ENCODE data around the gene DISP3. TPM values are rescaled to one million over a fixed set of nuclear protein-coding genes. Genes with fewer than 3 reads are reported as not detected.

DISP3 gene
- total RNA-seq, 1 donor from 2014 or later = 0.42 TPM

DNA sequence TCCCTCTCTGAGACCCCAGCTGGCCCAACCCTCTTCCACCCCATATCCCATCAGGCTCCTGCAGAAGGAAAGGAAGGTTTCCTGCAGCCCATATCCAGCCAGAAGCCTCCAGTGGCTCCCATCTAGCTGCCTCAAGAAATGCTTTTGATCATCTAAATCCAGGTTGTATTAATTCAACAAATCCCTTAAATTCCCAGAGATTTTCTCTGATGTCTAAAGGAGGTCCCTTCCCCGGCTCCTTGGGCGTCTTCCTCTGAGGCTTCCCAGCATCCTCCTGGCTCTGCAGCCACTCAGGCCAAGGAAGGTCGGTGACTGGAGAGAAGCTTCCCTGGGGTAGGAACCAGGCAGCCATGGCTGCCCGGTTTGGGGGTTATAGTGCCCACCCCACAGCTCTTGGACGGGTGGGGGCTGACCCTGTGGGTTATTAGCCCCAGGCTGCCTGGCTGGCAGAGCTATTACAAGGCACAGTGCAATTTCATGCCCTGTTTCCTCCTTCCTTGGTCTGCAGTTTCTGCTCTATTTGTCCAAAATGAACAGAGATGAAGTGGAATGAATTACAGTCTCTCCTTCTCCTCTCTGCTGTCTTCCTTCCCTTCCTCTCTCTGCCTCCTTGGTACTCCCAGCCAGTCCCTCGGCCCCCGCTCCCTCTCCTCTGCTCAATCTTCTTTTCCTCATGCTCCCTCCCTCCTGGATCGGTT lies 34.8 kb upstream of the DISP3 start:
- ChIA-PET CTCF (no interaction called here), POLR2A (no interaction called here)
- H3K27me3 Mint-ChIP-seq = peaks cover 10% of the 10 kb centered on the region
- no peak overlapping the region for H3K4me3 Mint-ChIP-seq
- no peak for TF ChIP-seq CTCF (IDR thresholded peaks at IDR 0.05)
- no peaks in the 10 kb centered on the region for H3K36me3 Mint-ChIP-seq (ENCODE audit: low read depth)
- intact Hi-C loops (cut with micrococcal nuclease) = no loop called here
- ATAC-seq (ENCODE audit: low read depth) = no peak
- no peak for DNase-seq
- H3K4me1 Mint-ChIP-seq = no peaks in the 10 kb centered on the region
- H3K27ac Mint-ChIP-seq = no peak overlapping the region
- H3K9me3 Mint-ChIP-seq = no peaks in the 10 kb centered on the region

- H3K36me3 Mint-ChIP-seq (ENCODE audit: low read depth) = no peaks in the 10 kb centered on the region
- CTCF ChIA-PET = no interaction called here
- H3K27ac Mint-ChIP-seq = no peak overlapping the region
- peaks cover 10% of the 10 kb centered on the region for H3K27me3 Mint-ChIP-seq
- H3K9me3 Mint-ChIP-seq = no peaks in the 10 kb centered on the region
- H3K4me3 Mint-ChIP-seq = no peak overlapping the region
- H3K4me1 Mint-ChIP-seq = no peaks in the 10 kb centered on the region
- TF ChIP-seq CTCF (IDR thresholded peaks at IDR 0.05) = no peak
- POLR2A ChIA-PET = no interaction called here
- intact Hi-C loops (cut with micrococcal nuclease) = no loop called here
- DNase-seq = no peak
- ATAC-seq (ENCODE audit: low read depth) = no peak
Observed at GRCh38 chr1:11444907-11445306, 34.0 kb upstream of the DISP3 start.

DNA sequence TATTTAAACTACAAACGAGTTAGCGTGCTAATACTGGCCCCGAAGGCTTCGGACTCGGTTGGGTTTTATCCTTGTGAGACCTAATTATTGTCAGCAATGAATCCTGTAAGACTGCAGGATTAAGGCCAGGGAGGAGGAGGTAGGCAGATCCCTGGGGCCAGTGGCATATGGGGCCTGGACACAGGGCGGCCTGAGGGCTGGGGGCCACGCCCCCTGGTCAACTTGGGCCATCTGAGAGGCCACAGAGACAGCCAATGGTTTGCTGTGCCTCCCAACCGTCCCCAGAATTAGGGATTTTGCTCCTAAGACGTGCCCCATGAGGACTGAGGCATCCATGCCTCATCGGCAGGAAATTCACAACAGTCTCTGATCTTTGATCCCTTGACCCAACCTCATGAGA lies 31.1 kb upstream of the DISP3 start:
- Mint-ChIP-seq H3K4me3 (no peak overlapping the region), H3K9me3 (no peaks in the 10 kb centered on the region), H3K4me1 (no peaks in the 10 kb centered on the region), H3K27me3 (peaks cover 15% of the 10 kb centered on the region), H3K36me3 (ENCODE audit: low read depth) (no peaks in the 10 kb centered on the region), H3K27ac (no peak overlapping the region)
- no peak for TF ChIP-seq CTCF (IDR thresholded peaks at IDR 0.05)
- intact Hi-C loops (cut with micrococcal nuclease) = no loop called here
- CTCF ChIA-PET = no interaction called here
- POLR2A ChIA-PET = no interaction called here
- DNase-seq (no peak), ATAC-seq (ENCODE audit: low read depth) (no peak)

- ChIA-PET POLR2A (no interaction called here), CTCF (no interaction called here)
- Mint-ChIP-seq H3K4me1 (no peaks in the 10 kb centered on the region), H3K36me3 (ENCODE audit: low read depth) (no peaks in the 10 kb centered on the region), H3K27ac (no peak overlapping the region), H3K27me3 (peaks cover 13% of the 10 kb centered on the region), H3K4me3 (no peak overlapping the region), H3K9me3 (no peaks in the 10 kb centered on the region)
- no peak for ATAC-seq (ENCODE audit: low read depth)
- no peak for TF ChIP-seq CTCF (IDR thresholded peaks at IDR 0.05)
- intact Hi-C loops (cut with micrococcal nuclease) = no loop called here
- DNase-seq = no peak
Observed at GRCh38 chr1:11448373-11449099, 30.4 kb upstream of the DISP3 start.

GRCh38 chr1:11449100-11449403 lies 29.9 kb upstream of the DISP3 start:
- H3K9me3 Mint-ChIP-seq = no peaks in the 10 kb centered on the region
- peaks cover 10% of the 10 kb centered on the region for H3K27me3 Mint-ChIP-seq
- DNase-seq (no peak), ATAC-seq (ENCODE audit: low read depth) (no peak)
- intact Hi-C loops (cut with micrococcal nuclease) = no loop called here
- POLR2A ChIA-PET = no interaction called here
- no peak for TF ChIP-seq CTCF (IDR thresholded peaks at IDR 0.05)
- no peak overlapping the region for H3K27ac Mint-ChIP-seq
- CTCF ChIA-PET = no interaction called here
- H3K4me3 Mint-ChIP-seq = no peak overlapping the region
- no peaks in the 10 kb centered on the region for H3K4me1 Mint-ChIP-seq
- H3K36me3 Mint-ChIP-seq (ENCODE audit: low read depth) = no peaks in the 10 kb centered on the region

Data from activated B cell treated with CpG ODN at 0.5 μM for 24 hours (primary cell).